Islet of Langerhans (tissue), 1 donor: ENCODE results near the gene ARRDC2.
"Not testable (repeated sequence)": the region's sequence is repeated elsewhere in the genome, so short reads cannot be mapped to it uniquely, and the experiment has no call there.

ENCODE experiments used
- FAIRE-seq: peaks from one replicate; lab custom pipeline; 2011; peaks lifted over from hg19 to GRCh38; lab: Jason Lieb, UNC

Gene ARRDC2

DNA sequence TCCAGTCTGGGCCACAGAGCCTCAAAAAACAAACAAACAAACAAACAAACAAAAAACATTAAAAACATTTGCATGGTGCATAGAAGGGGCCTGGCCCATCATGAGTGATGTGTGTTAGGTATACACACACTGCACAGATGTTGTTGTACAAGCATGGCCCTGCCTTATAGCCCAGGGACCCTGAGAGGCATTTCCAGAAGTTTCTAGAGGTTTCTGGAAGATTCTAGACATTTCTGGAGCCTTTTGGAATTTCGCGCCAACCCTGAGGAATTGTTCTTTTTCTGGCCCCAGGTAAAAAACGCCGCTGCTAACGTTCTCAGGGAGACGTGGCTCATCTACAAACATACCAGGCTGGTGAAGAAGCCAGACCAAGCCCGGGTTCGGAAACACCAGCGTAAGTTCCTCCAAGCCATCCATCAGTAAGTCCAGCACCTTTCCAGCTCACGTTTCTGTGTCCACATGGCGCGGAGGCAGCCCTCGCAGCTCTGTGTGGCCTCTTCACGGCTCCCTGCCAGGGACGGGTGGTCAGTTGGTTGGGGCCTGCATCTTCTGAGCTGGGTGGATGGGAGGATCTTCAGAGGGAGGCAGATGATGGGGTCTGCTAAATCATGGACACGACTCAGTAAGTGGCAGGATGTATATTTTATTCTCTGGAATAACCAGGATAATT lies 18.4 kb upstream of the ARRDC2 start:
- FAIRE-seq, result no peak

DNA sequence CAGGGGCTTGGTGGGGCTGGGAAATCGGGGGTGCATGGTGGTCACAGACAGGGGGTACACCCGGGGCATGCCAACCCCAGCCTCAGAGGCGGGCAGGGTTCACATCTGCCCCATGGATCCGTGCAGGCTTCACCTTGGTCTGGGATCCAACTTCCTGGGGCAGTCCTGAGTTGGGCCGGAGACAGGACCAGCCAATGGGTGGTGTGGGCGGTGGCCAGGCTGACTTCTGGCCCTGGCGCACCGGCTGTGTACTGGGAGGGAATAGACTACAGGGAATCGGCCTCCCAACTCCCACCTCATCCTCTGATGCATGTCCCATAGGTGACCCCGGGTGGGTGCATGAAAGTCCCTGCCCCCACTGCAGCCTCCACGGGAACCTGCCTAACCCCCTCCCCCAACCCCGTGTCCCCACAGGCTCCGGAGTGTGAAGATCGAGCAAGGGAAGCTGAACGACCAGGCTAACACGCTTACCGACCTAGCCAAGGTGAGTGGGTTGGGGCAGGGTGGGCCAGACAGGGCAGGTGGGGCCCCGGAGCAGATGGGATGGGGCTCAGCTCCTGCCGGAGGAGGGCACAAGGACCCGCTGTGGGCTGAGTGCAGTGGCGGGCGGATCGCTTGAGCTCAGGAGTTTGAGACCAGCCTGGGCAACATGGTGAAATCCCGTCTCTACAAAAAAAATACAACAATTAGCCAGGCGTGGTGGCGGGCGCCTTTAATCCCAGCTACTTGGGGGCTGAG lies 14.7 kb upstream of the ARRDC2 start:
- FAIRE-seq, result no peak

DNA sequence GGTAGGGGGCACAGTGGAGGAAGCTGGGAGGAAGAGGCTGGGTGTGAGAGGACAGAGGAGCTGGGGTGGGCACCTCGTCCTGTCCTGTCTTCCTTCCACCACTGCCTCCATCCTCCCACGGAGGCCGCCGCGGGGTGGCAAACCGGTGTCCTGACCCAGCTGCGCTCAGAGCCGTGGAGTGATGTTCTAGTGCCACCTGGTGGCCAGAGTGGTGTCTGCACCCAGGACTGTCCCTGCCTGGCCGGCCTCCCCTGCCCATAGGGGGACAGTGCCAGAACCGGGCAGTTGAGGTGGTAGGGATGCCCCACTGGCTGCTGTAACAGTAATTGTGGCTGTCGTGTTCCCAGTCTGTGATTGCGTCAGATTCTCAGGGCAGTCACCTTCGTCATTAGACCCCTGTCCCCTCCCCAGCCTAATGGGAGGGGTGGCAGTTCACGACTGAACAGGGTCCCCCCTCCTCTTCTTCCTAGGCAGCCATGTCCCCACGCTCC lies 11.1 kb upstream of the ARRDC2 start:
- FAIRE-seq, result no peak

DNA sequence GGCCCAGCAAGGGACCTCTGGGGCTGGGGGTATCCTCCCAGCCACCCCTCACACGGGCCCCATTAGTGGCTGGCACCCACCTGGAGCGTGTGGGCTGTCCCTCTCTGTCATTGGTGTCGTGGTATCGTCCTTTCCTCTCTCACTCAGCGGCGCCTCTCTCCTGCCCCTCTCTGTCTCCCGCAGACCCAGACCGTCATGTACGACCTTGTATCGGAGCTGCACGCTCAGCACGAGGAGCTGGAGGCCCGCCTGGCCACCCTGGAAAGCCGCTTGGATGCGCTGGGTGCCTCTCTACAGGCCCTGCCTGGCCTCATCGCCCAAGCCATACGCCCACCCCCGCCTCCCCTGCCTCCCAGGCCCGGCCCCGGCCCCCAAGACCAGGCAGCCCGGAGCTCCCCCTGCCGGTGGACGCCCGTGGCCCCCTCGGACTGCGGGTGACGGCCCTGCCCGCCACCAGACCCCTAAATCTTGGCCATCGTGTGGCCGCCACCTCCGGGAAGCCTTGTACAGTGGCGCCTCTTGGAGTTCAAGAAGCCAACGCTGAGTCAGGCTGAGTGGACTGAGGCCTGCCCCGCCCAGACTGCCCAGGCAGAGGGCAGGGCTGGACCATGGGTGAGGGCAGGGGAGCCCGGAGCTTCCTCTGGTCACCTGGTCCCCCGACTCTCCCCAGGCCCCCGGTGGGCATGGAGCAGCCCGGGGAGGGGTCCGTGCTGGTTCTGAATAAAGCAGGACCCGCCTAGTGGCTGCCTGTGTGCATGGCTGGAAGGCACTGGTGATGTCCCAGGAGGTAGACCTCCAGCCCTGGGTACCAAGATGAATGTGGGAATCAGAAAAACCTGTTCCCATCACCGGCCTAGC lies 9.8 kb upstream of the ARRDC2 start:
- FAIRE-seq, result no peak

DNA sequence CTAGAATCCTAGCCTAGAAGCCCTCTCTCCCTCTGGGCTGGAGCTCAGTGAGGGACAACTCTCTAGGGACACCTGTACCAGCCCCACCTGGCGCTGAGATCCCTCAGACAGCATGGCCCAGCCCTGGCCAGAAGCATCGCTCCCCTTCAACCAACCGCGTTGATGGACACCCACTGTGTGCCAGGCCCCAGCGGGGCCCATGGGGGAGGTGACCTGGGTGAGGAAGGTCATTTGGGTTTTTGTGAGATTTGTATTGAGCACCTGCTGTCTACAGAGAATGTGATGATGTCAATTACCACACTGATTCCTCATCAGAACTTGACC lies 9.2 kb upstream of the ARRDC2 start:
- no peak for FAIRE-seq

DNA sequence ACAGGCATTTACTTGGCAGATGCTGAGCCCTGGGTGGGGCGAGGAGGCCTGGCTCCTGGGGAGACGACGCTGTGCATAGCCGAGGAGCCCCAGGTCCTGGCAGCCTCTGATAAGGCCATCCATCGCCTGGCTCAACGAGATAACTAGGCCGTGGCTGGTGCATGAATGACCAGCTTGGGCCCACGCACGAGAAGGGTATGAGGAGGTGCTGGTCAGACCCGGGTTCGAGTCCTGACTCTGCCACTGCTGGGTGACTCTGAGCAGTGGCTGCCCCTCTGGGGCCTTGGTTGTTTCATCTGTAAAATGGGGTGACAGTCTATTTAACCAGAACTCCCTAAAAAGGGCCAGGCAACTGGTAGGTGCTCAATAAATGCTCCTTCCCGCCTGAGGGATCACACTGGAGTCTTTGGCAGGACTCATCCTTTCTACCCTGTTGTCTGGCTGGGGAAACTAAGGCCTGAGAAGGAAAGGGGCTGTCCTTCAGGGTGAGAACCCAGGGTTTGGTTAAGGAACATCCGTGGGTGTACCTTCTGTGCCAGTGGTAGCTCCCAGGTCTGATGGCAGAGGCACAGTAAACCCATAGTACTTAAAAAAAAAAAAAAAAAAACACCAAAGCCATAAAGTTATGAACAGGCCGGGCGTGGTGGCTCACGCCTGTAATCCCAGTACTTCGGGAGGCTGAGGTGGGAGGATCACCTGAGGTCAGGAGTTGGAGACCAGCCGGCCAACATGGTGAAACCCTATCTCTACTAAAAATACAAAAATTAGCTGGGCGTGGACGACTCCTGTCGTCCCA lies 8.1 kb upstream of the ARRDC2 start:
- no peak for FAIRE-seq

DNA sequence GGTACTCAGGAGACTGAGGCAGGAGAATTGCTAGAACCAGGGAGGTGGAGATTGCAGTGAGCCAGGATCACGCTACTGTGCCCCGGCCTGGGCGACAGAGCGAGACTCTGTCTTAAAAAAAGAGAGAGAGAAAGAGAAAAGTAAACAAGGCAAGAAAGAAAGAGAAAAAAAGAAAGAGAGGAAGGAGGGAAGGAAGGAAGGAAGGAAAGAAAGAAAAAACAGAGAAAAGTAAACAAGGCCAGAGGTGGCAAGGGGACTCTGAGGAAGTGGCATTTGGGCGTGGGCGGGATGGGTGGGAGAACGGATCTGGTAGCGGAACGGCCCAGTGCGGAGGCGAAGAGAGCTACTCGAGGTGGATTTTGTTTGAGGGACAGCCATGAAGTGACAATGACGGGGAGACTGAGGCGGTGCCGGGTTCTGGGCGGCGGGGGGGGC lies 7.5 kb upstream of the ARRDC2 start:
- no peak for FAIRE-seq

DNA sequence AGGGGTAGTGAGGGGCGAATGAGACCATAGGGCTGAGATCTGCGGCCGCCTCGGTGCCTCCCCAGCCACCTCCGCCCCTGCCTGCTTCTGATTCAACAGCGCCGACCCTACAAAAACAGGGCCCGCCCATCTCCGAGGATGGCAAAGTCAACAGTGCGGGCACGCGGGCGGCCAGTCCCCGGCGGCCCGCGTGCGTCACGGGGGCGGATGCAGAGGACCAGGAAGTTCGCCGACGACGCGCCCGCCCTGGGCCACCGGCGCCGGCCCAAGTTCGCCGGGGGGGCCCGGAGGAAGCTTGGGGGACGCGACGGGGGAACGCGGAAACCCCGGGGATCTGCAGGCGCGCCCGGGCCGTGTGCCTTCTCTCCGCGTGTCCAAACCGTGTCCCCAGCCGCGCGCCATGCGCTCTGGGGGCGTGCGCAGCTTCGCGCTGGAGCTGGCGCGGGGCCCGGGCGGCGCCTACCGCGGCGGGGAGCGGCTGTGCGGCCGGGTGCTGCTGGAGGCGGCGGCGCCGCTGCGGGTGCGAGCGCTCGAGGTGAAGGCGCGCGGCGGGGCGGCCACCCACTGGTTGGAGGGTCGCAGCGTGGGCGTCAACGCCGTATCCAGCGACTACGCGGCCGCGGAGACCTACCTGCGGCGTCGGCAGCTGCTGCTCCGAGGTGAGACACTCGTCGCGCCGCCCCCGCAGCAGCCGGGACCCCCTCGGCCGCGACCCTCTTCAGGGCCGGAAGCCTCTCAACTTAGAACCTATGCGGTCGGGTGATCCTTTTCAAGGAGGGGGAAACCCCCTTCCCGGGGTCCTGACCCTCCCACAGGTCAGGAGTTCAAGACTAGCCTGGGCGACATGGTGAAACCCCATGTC lies 6.8 kb upstream of the ARRDC2 start:
- no peak for FAIRE-seq

DNA sequence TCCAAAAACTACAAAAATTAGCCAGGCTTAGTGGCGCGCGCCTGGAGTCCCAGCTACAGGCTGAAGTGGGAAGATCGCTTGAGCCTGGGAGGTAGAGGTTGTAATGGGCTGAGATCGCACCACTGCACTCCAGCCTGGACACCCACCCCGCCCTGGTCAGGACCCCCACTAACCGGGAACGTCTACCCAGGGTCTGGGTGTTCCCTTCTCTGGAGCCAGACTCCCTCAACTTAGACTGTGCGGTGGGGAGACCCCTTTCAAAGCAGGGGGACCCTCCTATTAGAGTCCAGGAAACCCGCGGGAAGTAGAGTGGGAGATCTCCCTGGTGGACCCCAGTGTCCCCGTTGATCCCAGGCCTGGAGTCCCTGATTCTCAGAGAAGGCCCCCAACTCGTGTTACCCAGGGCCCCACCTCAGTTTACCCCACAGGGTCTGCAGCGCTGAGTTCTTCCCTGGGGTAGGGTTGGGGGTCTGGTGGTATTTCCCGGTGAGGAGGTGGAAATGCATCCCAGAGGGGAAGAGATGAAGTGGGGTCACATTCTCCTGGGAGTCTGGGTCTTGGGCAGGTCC lies 6.1 kb upstream of the ARRDC2 start:
- no peak for FAIRE-seq

DNA sequence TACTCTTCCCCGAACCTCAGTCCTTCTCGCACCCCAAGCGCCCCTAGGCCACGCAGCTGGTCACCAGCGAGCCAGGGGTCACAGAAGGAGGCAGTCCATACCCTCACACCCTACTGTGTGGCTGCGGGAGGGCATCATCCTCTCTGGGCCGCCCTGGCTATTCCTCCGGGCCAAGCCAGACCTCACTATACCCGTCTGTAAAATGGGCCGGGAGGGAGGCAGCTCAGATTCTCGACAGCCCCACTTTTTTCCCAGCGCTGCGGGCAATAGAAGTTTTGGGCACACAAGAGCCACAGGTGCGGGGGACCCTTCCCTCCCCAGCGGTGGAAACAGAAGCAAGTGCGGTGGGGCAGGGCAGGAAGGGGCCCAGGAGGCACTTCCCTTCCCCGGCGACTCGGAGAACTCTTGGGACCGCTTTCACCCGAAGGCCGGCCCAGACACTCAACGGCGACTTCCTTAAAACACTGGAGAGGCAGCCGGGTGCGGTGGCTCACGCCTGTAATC lies 5.6 kb upstream of the ARRDC2 start:
- no peak for FAIRE-seq

DNA sequence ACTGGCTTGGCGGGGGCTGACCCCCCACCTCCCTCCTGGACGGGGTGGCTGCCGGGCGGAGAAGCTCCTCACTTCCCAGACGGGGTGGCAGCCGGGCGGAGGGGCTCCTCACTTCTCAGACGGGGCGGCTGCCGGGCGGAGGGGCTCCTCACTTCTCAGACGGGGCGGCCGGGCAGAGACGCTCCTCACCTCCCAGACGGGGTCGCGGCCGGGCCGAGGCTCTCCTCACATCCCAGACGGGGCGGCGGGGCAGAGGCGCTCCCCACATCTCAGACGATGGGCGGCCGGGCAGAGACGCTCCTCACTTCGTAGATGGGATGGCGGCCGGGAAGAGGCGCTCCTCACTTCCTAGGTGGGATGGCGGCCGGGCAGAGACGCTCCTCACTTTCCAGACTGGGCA lies 2.2 kb upstream of the ARRDC2 start:
- FAIRE-seq, result not testable (repeated sequence)

DNA sequence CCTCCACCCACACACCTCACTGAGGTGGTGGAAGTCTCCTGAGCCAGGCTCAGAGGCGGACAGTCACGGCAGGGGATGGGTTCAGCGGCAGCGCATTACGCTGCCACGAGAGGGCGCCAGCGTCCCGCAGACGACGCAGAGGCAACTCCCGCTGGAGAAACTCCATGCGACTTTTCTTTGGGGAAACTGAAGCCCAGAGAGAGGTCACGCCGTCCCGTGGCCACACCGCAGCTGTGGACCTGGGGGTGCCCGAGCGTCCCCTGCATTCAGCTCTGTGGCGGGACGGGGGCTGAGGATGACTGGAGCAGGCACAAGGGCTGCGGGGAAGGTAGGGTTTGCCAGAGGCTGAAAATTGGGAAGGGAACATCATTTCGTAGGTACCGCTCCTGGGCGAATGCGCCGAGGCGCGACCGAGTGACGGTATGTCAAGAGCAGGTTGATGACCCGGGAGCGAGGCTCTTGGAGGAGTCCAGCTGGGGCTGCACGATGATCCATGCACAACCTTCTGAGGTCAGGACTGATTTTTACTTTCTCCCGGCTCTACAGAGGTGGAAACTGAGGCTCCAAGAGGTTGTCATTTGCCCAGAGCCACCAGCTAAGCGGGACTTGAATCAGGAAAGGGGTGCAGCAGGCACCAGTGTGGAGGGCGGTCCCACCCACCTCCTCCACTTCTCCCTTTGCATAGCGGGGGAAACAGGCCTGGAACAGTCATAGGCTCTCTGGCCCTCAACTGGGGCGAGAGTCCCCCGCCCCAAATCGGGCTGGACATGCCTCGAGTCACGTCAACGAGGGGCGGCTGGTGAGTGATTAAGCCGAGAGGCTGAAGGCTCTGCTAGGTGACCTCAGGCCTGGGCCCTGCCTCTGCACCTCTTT lies 690 bp upstream of the ARRDC2 start:
- FAIRE-seq, result no peak

DNA sequence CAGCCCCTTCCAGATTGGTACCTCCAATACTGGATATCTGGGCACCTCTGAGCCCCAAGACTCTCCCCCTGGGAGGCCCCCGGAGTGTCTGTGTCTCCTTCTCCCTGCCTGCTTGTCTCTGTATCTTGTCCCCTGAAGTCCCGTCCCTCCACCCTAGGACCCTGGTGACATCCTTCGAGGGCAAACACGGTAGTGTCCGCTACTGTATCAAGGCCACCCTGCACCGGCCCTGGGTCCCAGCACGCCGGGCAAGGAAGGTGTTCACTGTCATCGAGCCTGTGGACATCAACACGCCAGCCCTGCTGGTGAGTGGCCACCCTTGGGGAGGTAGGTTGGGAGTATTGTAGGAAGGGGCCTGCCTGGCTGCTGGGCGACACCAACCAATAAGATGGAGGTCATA lies 844 bp downstream of the ARRDC2 start:
- FAIRE-seq, result no peak

DNA sequence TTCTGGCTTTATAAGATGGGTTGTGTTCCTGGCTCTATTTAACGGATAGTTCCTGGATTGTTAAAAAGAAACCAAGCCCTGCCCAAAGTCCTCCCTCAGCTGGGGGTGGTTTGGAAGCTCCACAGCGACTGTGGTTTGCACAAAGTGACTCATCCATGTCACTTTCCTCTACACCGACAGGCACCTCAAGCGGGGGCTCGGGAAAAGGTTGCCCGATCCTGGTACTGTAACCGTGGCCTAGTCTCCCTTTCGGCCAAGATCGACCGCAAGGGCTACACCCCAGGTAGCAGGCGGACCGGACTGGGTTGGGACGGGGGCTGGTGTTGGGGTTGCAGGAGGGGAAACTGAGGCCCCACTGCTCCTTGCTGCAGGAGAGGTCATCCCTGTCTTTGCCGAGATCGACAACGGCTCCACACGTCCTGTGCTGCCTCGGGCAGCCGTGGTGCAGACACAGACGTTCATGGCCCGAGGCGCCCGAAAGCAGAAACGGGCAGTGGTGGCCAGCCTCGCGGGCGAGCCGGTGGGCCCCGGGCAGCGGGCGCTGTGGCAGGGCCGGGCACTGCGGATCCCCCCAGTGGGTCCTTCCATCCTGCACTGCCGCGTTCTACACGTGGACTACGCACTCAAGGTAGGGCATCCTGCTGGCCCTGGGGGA lies 1.6 kb downstream of the ARRDC2 start:
- no peak for FAIRE-seq

DNA sequence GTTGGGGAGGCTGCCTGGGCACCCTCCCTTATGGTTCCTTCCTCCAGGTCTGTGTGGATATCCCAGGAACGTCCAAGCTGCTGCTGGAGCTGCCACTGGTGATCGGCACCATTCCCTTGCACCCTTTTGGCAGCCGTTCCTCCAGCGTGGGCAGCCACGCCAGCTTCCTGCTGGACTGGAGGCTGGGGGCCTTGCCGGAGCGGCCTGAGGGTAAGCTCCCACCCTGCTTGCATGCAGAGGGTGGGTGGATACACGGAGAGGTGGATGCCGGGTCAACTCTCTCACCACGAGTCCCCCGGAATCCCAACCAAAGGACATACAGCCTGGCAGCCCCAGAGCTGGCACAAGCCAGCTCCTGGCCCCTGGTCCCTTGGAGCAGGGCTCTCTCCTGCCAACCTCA lies 2.2 kb downstream of the ARRDC2 start:
- no peak for FAIRE-seq

DNA sequence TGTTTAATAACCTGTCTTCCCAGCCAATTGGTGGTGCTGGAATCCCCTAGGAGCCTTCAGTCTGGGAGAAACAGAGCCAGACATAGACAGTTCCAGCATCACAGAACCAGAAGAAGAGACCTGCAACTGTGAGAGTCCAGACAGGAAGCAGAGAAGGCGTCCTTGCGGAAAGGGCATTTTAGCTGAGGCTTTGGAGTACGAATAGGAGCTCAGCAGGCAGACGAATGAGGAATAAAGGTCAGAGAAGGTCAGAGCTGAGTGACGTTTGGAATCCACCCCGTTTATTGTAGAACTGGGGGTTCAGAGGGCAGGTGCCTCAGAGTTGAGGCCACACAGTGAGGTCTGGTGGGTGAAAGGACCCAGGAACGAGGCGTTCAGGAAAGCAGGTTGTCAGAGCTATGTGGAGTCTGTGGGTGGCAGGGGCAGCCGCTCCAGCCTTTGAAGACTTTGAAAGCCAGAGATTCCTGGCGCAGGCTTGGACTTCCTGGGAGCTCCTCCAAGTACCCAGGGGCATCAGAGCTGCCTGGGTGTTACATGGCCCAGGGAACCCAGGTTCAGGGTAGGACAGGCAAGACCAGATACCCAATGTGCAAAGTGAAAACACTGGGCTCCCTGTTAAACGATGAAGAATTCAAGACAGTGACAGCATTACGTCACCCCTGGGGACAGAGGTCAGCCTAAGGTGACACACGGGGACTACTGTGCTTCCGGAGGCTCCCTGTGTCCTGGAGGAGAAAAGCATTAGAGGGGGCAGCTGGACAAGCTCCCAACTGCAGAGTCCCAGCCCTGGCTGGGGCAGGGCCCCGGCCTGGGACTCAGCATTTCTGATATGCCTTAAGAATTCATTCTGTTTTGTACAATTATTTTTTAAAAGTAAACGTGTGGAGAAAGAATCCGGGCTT lies 5.5 kb downstream of the ARRDC2 start:
- no peak for FAIRE-seq

DNA sequence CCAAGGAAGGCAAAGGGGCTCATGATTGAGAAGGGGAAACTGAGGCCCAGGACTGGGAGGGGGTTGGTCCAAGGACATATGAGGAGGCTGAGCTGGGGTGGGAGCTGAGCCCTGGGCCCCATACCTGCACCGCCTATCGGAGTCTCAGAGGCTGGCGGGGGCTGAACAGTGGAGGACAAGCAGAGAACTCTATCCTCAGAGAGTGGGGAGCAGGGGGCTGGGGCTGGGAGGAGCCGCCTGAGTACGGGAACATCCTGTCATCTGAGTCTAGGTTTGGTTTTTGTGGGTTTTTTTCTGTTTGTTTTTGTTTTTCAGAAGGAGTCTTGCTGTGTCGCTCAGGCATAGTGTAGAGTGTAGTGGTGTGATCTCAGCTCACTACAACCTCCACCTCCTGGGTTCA lies 6.2 kb downstream of the ARRDC2 start:
- no peak for FAIRE-seq
